MV-4-11 (cell line): ENCODE measurements around the gene NOP53.
"Not testable (repeated sequence)": the region's sequence is repeated elsewhere in the genome, so short reads cannot be mapped to it uniquely, and the experiment has no call there.

Experiments used
- DNase-seq: peaks from one replicate; lab custom pipeline; 2025; lab: John Stamatoyannopoulos, UW

NOP53 gene

DNA sequence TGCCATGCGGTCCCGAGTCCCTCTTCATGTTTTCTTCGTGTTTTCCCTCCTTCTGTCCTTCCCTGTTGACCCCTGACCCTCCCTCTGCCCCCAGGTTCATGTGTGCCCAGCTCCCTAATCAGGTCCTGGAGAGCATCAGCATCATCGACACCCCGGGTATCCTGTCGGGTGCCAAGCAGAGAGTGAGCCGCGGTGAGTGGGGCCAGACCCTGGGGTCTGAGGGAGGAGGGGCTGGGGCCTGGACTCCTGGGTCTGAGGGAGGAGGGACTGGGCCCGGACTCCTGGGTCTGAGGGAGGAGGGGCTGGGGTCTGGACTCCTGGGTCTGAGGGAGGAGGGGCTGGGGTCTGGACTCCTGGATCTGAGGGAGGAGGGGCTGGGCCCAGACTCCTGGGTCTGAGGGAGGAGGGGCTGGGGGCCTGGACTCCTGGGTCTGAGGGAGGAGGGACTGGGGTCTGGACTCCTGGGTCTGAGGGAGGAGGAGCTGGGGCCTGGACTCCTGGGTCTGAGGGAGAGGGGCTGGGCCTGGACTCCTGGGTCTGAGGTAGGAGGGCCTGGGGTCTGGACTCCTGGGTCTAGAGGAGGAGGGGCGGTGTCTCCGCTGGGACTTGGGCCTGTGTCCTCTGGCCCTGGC is 26.8 kb upstream of the NOP53 start:
- not testable (repeated sequence) for DNase-seq

DNA sequence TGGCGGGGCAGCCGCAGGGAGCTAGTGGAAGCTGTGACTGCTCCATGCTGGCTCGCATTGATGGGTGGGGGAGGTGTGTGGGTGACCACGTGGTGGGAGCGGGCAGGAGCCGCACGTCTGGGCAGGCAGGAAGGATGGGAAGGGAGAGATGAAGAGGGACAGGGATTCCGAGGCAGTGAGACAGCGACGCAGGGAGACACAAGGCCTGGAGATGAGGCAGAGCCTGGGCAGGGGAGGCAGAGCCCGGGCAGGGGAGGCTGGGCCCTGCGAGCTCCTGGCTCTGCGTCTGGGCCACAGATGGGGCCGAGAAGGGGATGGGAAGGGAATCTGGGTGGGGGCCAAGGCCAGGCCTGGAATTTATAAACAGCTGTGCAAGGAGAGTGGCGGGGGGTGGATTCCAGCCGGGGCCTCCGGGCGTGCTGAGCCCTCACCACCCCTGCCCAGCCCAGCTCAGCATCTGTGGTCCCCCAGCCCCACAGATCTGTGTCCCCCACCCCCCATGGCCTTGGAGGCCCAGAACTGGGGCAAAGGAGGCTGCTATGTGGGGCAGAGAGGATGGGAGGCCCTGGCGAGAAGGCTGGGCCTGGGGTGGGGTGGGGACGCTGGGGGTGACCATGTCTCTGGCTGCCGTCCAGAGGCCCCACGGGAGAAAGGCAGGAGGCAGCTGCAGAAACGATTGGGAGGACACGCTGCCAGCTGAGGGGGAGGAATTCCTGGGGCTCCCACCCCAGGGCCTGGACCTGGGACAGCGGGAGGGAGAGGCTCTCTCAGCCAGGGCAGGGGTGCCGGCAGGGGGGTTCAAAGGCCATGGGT is 26.1 kb upstream of the NOP53 start:
- DNase-seq, result no peak

DNA sequence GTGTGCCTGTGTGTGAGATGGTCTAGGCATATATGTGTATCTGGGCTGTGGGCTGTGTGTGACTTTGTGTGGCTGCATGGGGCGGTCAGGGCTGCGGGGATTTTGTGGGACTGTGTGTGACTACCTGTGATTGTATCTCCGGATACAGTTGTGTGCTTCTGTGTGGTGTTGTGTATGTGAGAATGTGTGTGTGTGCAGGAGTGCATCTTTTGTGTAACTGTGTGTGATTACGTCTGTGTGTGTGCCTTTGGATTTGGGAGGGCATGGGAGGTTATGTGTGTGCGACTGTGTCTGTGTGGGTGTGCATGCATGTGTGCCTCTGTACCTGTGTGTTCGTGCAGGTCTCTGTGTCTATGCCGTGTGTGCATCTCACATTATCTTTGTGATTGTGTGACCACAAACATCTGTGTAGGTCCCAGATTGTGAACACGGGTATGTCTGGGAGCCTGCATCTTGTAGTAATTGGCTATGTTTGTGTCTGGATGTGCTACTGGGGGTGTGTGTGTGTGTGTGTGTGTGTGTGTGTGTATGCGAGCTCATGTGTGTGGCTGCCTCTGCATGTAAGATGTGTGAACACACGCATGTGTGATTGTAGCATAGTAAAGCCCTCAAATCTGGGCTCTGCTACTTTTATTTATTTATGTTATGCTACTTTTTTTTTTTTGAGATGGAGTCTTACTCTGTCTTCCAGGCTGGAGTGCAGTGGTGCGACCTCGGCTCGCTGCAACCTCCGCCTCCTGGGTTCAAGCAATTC is 24.5 kb upstream of the NOP53 start:
- DNase-seq, result no peak

DNA sequence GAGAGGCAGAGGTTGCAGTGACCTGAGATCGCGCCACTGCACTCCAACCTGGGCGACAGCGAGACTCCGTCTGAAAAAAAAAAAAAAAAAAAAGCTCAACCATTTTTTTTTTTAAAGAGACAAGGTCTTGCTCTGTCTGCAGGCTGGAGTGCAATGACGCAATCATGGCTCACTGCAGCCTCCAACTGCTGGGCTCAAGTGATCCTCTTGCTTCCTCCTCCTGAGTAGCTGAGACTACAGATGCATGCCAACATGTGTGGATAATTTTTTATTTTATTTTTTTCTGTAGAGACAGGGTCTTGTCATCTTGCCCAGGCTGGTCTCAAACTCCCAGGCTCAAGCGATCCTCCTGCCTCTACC is 21.8 kb upstream of the NOP53 start:
- peak; percentile 94 for DNase-seq

DNA sequence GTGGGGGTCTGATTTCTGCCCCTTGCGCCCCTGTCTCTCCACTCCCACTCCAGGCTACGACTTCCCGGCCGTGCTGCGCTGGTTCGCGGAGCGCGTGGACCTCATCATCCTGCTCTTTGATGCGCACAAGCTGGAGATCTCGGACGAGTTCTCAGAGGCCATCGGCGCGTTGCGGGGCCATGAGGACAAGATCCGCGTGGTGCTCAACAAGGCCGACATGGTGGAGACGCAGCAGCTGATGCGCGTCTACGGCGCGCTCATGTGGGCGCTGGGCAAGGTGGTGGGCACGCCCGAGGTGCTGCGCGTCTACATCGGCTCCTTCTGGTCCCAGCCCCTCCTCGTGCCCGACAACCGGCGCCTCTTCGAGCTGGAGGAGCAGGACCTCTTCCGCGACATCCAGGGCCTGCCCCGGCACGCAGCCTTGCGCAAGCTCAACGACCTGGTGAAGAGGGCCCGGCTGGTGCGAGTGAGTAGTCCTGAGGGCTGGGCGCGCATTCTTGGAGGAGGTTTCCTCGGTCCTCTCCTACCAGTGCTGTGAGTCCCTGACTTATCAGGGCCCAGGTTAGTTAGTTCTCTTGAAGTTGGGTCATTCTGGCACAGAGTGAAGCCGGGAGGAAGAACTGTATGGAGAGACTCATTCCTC is 19.5 kb upstream of the NOP53 start:
- peak; percentile 61 for DNase-seq

DNA sequence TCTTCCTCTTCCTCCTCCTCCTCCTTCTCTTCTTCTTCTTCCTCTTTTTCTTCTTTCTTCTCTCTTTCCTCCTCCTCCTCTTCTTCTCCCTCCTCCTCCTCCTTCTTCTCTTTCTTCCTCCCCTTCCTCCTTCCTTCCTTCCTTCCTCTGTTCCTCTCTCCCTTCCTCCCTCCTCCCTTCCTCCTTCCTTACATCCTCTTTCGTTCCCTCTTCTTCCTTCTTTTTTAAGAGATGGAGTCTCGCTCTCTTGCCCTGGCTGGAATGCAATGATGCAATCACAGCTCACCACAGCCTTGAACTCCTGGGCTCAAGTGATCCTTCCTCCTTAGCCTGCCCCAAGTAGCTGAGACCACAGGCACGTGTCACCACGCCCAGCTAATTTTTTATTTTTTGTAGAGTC is 18.9 kb upstream of the NOP53 start:
- DNase-seq, result peak; percentile 92

DNA sequence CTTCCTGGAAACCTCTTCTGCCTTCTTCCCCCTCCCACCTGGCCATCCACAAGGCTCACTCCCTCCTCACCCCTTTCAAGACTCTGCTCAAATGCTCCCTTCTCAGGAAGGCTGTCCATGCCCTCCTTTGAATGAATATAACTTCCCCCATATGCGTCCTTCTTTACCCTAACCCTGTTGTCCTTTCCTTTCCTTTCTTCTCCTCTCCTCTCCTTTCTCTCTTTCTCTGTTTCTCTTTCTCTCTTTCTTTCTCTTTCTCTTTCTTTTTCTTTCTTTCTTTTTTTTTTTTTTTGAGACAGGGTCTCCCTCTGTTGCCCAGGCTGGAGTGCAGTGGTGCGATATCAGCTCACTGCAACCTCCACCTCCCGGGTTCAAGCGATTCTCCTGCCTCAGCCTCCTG is 17.1 kb upstream of the NOP53 start:
- not testable (repeated sequence) for DNase-seq

DNA sequence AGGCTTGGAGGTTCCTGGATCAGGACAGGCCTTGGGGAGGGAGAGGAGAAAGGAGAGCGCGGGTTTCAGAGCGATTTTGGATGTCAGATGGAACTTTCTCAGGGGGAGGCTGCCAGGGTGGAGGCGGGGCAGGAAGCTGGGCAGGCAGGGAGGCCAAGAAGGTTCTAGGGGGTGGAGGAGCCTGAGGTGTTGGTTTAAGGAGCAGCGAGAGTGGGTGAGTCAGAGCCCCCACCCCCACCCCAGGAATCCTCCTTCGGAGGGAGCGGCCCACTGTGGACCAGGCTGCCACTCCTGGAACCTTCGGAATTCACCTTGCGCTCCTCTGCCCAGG is 15.9 kb upstream of the NOP53 start:
- no peak for DNase-seq

DNA sequence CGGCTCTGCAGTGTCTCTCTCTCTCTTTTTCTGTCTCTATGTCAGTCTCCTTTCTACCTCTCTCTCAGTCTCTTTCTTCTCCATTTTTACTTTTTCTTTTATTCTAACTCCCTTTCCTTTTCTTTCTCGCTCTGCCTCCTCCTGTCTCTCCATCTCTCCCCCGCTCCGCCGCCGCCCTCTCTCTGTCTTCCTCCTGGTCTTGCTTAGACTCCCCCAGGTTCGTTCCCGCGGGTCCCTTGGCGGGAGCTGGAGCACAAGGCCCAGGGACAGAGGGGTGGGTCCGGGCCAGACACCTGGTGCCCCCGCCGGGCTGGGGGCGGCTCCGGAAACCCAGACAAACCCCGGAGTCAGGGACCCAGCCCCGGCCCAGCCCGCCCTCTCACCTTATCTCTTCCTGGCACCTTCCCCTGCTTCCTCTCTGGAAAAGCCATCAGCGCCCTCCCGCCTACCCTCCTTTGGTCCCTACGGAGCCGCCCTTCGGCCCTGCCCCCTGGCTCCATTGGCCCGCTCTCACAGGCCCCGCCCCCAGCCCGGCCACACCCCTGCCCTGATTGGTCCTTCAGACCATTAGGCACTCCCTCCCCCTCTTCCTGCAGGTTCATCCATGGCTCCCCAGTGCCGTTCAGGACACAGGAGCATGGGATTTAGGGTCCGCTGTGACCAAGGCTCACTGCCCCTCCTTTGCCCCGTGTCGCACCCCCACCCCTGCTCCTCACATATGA is 15.4 kb upstream of the NOP53 start:
- DNase-seq, result no peak

DNA sequence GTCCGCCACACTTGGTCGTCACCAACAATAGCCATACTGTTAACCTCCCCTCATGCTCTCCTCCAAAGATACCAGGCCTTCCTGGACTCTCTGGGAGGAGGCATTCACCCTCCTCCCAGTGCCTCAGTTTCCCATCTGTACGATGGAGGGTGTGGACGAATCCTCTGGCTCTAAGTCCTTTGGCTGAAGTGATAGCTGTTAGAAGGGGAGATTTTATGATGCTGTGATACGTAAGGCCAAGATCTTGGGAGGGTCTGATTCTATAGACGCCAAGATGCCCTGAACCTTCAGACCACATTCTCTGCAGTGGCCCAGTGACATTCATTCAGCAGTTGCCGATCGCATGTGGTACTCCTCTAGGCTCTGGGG is 14.8 kb upstream of the NOP53 start:
- no peak for DNase-seq

DNA sequence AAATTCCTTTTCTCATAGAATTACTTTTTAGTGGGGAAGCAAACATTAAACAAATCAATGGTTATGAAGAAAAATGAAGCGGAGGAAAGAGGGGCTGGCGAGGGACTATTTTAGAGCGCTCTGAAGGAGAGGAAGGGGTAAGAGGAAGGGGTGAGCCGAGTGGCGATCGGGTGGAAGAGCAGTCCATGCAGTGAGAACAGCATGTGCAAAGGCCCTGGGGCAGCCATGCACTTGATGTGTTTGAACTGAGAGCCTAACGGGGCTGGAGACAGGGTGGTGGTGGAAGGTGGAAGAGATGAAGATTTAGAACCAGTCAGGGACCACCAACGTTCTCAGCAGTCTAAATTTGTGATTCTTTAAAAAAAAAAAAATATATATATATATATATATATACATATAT is 14.4 kb upstream of the NOP53 start:
- DNase-seq, result no peak

DNA sequence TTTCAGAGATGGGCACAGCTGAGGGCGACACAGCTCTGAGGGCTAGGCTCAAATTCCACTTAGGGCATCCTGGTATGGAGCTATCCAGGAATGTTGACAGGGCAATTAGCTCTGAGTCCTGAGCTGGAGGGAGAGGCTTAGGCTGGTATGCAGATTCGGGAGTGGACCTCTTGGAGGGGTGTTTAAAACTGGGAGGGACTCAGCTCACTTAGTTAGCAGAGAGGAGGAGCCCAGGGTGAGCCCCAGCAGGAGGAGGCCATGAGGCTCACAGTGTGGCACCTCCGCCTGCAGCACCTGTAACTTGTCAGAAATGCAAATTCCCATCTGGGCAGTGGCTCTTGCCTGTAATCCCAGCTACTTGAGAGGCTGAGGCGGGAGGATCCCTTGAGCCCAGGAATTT is 10.2 kb upstream of the NOP53 start:
- DNase-seq, result no peak

DNA sequence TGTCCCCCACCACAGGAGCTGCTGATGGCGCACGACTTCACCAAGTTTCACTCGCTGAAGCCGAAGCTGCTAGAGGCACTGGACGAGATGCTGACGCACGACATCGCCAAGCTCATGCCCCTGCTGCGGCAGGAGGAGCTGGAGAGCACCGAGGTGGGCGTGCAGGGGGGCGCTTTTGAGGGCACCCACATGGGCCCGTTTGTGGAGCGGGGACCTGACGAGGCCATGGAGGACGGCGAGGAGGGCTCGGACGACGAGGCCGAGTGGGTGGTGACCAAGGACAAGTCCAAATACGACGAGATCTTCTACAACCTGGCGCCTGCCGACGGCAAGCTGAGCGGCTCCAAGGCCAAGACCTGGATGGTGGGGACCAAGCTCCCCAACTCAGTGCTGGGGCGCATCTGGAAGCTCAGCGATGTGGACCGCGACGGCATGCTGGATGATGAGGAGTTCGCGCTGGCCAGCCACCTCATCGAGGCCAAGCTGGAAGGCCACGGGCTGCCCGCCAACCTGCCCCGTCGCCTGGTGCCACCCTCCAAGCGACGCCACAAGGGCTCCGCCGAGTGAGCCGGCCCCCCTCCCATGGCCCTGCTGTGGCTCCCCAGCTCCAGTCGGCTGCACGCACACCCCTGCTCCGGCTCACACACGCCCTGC is 4.4 kb upstream of the NOP53 start:
- no peak for DNase-seq

DNA sequence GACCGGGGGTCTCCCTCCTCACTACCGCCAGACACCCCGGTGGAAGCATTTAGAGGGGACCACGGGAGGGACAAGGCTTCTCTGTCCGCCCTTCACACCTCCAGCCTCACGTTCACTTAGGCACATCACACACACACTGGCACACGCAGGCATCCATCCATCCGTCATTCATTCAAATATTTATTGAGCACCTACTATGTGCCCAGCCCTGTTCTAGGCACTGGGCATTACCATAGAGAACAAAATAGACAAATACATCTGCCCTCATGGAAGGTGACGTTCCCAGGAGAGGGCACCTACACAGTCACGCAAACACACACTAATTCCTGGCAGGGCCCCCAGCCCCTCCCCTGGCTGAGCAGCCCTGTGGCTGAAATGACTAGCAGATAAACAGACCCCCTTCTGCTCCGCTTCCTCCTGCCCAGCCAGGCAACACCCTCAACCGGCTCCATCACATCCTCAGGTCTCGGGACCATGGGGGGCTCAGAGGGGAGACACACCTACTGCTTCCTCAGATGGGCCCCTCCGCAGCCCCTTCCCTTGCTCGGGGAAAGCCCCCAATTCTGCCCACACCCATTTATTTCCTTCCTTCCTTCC is 3.7 kb upstream of the NOP53 start:
- no peak for DNase-seq

DNA sequence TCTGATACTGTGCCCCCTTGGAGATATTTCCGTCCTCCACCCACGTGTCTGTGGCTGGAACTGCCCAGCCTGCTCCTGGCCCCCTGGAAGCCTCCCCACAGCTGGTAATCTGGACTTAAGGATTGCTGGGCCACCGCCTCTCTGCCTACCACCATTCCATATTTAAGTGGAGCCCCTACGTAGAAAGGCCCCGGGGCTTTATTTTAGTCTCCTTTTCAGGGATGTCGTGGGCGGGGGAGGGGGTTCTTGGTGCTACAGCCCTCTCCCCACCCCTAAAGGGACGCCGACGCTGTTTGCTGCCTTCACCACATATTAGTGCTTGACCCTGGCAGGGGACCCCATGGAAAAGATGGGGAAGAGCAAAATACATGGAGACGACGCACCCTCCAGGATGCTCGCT is 2.7 kb upstream of the NOP53 start:
- DNase-seq, result no peak

DNA sequence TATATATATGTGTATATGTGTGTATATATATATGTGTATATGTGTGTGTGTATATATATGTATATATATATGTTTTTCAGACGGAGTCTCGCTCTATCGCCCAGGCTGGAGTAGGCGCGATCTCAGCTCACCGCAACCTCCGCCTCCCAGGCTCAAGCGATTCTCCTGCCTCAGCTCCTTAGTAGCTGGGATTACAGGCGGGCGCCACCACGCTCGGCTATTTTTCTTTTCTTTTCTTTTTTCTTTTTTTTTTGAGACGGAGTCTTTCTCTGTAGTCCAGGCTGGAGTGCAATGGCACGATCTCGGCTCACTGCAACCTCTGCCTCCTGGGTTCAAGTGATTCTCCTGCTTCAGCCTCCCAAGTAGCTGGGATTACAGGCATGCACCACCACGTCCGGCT is 783 bp downstream of the NOP53 start:
- not testable (repeated sequence) for DNase-seq

DNA sequence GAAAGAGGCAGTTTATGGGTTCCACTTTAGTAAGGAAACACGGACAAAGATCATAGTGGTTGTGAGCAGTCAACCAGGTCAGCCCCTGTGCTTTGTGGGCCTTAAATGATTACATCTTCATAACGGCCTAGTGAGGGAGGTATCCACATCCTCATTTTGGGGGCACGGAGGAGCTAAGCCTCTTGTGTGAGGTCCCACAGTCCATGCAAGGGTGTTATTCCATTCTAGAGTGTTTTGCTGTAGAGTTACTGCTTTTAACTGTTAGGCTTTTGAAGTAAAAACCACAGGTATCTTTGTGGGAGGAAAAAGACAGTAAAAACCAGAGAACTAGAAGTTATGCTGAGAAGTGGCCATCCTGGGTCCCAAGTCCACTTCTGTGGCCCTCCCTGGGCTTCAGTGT is 4.0 kb downstream of the NOP53 start:
- DNase-seq, result peak; percentile 19

DNA sequence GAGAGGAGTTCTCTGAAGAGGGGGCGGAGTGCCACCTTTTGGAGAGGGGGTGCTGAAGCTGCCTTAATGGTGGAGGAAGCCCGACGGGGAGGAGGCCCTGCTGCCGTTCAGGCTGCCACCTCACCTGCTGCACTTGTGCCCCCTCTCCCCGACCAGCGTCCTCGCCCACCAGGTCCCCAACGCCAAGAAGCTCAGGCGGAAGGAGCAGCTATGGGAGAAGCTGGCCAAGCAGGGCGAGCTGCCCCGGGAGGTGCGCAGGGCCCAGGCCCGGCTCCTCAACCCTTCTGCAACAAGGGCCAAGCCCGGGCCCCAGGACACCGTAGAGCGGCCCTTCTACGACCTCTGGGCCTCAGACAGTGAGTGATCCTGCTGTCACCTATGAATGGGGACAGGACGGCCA is 5.4 kb downstream of the NOP53 start:
- no peak for DNase-seq

DNA sequence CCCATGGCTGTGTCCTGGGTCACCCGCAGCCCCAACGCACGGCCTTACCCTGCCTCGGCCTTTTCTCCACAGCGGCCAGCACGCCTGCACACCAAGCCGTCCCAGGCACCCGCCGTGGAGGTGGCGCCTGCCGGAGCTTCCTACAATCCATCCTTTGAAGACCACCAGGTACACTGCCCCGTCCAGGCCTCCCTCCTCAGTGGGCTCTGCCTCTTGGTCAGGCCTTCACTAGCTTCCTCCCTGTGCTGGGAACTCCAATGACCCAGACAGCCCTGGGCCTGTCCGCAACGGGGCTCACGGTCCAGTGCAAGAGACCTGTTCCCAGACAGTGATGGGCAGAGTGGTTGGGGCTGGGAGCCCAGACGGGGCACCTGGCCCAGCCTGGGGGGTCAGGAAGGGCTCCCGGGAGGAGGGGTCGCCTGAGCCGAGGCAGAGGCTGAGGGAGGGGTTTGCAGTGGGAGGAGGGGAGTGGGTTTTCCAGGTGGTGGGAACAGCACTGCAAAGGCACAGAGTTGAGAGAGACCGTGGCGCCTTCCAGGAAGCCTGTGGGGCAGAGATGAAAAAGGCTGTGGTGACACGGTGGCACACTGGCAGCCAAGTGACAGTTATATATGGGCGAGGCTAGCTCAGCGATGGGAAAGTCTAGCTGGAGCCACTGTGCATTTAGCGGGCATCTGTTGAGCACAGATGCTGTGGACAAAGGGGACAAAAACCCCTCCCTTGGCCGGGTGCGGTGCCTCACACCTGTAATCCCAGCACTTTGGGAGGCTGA is 7.3 kb downstream of the NOP53 start:
- DNase-seq, result no peak
